ENCODE measurements around the gene PDHX.

DNA sequence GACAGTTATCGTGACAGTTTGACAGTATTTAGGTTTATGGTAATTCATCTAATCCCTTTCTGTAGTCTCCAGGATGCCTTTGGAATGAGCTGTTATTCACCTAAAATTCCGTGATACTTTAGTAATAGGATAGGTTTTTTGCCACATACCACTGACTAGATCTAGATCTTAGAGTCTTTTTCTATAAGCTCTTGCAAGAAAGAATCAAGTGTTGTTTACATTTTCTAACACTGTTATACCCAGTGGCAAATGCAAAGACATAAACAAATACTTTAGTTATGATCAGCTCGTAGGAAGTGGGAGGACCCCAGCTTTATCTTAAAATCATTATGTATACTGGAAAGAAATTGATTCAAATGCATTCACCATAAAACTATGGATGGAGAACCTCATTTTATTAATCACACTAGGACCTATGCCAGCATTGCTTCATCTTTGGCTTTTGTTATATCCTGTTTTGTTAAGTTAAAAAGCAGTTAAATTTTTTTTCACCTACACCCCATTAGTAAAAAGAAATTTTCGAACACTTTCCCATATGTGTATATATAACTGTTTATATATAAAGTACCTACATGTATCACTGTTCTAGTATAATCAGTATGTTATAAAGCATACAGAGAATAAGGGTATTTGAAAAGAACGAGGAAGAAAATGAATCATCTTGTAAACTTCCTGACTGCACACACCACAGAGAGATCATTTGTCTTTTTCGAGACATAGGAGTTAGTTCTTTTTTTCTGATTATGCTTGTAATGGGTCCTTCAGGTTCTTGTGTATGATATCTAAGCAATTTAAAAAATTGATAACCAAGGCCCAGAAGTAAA is 60.9 kb downstream of the PDHX start:
- no peak for TF ChIP-seq POLR2AphosphoS5 (IDR thresholded peaks at IDR 0.05)
- no peak for TF ChIP-seq CTCF (IDR thresholded peaks at IDR 0.05 in 8 of 11, conservative IDR thresholded peaks at IDR 0.05 in 3 of 11)
